Left ventricle myocardium inferior (tissue), 1 donor: Measurements from ENCODE around the gene HYDIN. TPM values are rescaled to one million over a fixed set of nuclear protein-coding genes. Genes with fewer than 3 reads are reported as not detected.

Experiments used
- DNase-seq: peaks from one replicate; pipeline ENCODE4 v3.0.0-alpha.2; 2020
- H3K27ac ChIP-seq: fragments of 200-600 bp; replicated peaks from 2 replicates; pipeline ENCODE4 v1.8.0; 2021
- H3K27me3 ChIP-seq: fragments of 200-600 bp; 2 replicates; pipeline ENCODE4 v1.8.0; 2021; ENCODE audit warnings: low read depth
- H3K36me3 ChIP-seq: fragments of 200-600 bp; 2 replicates; pipeline ENCODE4 v1.8.0; 2021
- H3K4me1 ChIP-seq: fragments of 200-600 bp; 2 replicates; pipeline ENCODE4 v1.8.0; 2021
- H3K4me3 ChIP-seq: fragments of 200-600 bp; 2 replicates; pipeline ENCODE4 v1.8.0; 2021; ENCODE audit warnings: mild to moderate bottlenecking, moderate library complexity
- H3K9me3 ChIP-seq: fragments of 200-600 bp; replicated peaks from 2 replicates; pipeline ENCODE4 v1.8.0; 2021
- intact Hi-C: fragments of 100-400 bp; cut with micrococcal nuclease; formaldehyde crosslinking; loops from one replicate; pipeline ENCODE4 v1.11.0; 2022
- total RNA-seq: library from RNA; stranded (reverse); fragmentation: NEBNext Ultra II Directional; extraction: Animal tissue kit (Norgen Biotek cat#: 25700); gene quantifications from one replicate; pipeline ENCODE4 v1.2.1, GENCODE V29; 2021
- TF ChIP-seq, protein P1 (sequence below): fragments of 200-600 bp; IDR thresholded peaks from 2 replicates; pipeline ENCODE4 v1.8.0; 2021; ENCODE audit warnings: antibody characterized with exemption, mild to moderate bottlenecking, borderline replicate concordance
- donor health status: DM: no; HTN: yes; CAD: no; lungs with severe emphysema.

Gene HYDIN
- total RNA-seq, 1 donor from 2014 or later = 1.6 TPM

- Histone ChIP-seq H3K27ac (no peak overlapping the region), H3K9me3 (no peaks in the 10 kb centered on the region), H3K36me3 (no peaks in the 10 kb centered on the region), H3K4me1 (no peaks in the 10 kb centered on the region), H3K4me3 (no peak overlapping the region), H3K27me3 (peaks cover 30% of the 10 kb centered on the region)
- DNase-seq = no peak
- TF ChIP-seq, protein P1, sequence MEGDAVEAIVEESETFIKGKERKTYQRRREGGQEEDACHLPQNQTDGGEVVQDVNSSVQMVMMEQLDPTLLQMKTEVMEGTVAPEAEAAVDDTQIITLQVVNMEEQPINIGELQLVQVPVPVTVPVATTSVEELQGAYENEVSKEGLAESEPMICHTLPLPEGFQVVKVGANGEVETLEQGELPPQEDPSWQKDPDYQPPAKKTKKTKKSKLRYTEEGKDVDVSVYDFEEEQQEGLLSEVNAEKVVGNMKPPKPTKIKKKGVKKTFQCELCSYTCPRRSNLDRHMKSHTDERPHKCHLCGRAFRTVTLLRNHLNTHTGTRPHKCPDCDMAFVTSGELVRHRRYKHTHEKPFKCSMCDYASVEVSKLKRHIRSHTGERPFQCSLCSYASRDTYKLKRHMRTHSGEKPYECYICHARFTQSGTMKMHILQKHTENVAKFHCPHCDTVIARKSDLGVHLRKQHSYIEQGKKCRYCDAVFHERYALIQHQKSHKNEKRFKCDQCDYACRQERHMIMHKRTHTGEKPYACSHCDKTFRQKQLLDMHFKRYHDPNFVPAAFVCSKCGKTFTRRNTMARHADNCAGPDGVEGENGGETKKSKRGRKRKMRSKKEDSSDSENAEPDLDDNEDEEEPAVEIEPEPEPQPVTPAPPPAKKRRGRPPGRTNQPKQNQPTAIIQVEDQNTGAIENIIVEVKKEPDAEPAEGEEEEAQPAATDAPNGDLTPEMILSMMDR = no peak
- intact Hi-C loops = no loop called here
These were observed 31.9 kb upstream of the HYDIN start for GRCh38 chr16:71262391-71262790.

DNA sequence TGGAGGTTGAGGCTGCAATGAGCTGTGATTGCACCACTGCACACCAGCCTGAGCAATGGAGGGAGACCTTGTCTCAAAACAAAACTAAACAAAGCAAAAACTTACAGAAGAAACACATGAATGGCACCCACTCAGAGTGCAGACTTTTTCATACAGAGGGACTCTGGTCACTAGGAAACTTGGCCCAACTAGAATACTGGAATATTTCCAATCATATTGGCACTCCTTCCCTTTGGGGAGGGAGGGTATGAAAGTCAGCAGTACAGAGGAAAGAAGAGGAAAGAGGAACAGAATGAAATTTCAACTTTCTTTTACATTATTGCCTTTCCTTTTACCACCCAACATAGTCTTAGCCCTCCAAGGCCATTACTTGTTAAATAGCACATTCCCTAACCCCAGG, 30.5 kb upstream of the HYDIN start:
- intact Hi-C loops = no loop called here
- H3K4me3 ChIP-seq = no peak overlapping the region
- peaks cover 27% of the 10 kb centered on the region for H3K27me3 ChIP-seq
- no peaks in the 10 kb centered on the region for H3K9me3 ChIP-seq
- TF ChIP-seq, protein P1 = no peak
- H3K27ac ChIP-seq = no peak overlapping the region
- H3K36me3 ChIP-seq = no peaks in the 10 kb centered on the region
- H3K4me1 ChIP-seq = no peaks in the 10 kb centered on the region
- DNase-seq = no peak

DNA sequence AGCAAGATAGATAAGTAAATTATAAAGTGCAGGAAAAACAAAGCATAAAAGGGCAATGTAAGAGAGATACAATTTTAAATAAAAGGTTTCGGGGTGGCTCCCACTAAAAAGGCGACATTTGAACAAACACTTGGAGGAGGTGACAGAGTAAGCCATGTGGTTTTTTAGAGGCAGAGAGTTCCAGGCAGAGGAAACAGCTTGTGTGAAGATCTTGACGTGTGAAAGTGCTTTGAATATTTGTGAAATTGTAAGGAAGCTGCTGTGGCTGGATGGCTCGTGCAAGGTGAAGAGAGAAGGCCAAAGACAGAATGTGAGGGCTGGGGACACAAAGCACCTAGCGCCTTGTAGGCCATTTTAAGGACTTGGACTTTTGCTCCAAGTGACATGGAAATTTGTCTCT, 28.6 kb upstream of the HYDIN start:
- H3K4me3 ChIP-seq = no peak overlapping the region
- TF ChIP-seq, protein P1 = no peak
- no peaks in the 10 kb centered on the region for H3K9me3 ChIP-seq
- H3K27ac ChIP-seq = no peak overlapping the region
- no peak for DNase-seq
- peaks cover 18% of the 10 kb centered on the region for H3K27me3 ChIP-seq
- H3K36me3 ChIP-seq = no peaks in the 10 kb centered on the region
- H3K4me1 ChIP-seq = no peaks in the 10 kb centered on the region
- intact Hi-C loops = no loop called here

DNA sequence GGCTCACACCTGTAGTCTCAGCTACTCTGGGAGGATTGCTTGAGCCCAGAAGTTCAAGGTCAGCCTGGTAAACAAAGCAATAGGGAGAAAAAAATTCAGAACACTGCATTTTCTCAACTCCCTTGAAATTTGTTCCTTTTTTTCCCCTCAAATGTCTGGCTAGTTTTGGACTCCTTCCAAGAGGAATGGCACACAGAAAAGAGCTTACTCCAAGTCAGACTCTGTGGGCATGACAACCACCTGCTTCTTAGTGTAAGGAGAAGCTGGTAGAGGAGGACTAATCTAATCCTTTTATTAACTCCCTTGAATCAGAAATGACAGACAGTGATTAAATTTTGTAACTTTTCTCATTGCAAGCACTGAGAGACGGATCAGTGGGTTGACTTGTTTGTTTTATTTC, 27.9 kb upstream of the HYDIN start:
- no peaks in the 10 kb centered on the region for H3K36me3 ChIP-seq
- intact Hi-C loops = no loop called here
- TF ChIP-seq, protein P1 = no peak
- no peak overlapping the region for H3K27ac ChIP-seq
- no peaks in the 10 kb centered on the region for H3K9me3 ChIP-seq
- H3K27me3 ChIP-seq = peaks cover 18% of the 10 kb centered on the region
- no peaks in the 10 kb centered on the region for H3K4me1 ChIP-seq
- no peak overlapping the region for H3K4me3 ChIP-seq
- DNase-seq = no peak

DNA sequence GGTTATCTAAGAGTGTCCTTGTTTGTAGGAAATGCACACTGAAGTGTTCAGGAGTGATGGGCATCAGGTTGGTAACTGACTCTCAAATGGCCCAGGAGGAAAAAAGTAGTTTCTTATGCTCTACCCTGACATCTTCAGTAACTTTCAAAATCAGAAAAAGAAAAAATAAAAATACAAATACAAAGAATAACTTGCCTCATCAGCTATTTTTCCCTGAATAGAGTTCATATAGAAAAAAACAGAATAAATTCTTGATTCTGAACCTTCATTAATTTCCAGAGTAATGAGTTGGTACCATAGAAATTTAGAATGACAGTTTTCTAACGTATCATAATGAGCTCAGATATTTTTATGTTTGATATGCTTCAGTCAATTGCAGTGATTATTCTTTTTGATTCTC, 27.2 kb upstream of the HYDIN start:
- H3K9me3 ChIP-seq = no peaks in the 10 kb centered on the region
- intact Hi-C loops = no loop called here
- no peak for DNase-seq
- no peaks in the 10 kb centered on the region for H3K36me3 ChIP-seq
- H3K27me3 ChIP-seq = peaks cover 15% of the 10 kb centered on the region
- no peak overlapping the region for H3K4me3 ChIP-seq
- H3K4me1 ChIP-seq = no peaks in the 10 kb centered on the region
- H3K27ac ChIP-seq = no peak overlapping the region
- TF ChIP-seq, protein P1 = no peak

DNA sequence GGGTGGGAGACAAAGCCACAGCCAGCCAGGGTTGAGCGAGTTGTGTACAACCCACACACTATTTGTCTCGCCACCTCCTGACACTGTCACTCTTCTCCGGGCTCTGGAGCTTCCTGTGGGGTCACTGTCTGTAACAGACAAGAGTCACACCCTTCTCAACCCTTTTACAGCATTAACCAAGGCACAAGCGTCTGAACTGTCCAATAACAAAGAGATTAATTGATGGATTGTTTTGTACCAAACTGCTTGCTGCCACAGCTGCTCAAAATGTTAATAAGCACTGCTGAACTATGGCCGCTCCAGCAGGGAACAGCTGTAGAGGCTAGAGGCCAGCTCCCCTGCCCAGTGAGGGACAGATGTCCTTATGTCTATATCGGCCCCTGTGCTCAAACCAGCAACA, 25.2 kb upstream of the HYDIN start:
- Histone ChIP-seq H3K27me3 (peaks cover 5% of the 10 kb centered on the region), H3K4me3 (no peak overlapping the region), H3K9me3 (no peaks in the 10 kb centered on the region), H3K4me1 (no peaks in the 10 kb centered on the region), H3K27ac (no peak overlapping the region), H3K36me3 (no peaks in the 10 kb centered on the region)
- DNase-seq = no peak
- TF ChIP-seq, protein P1 = no peak
- intact Hi-C loops = no loop called here
